ENCODE data around the gene SLC4A11.

The SLC4A11 gene

GRCh38 chr20:3258429-3258828 is 19.4 kb upstream of the SLC4A11 start:
- Mint-ChIP-seq H3K4me1 (ENCODE audit: low read depth in 2 of 2) (no peaks in the 10 kb centered on the region), H3K27ac (peak overlapping the region in 1 of 2 donors; percentile 69), H3K9me3 (no peaks in the 10 kb centered on the region), H3K4me3 (no peak overlapping the region), H3K27me3 (peaks cover 0 to 8% of the 10 kb centered on the region in 2 donors), H3K36me3 (ENCODE audit: insufficient read depth) (peaks cover 15% of the 10 kb centered on the region)
- no peak for ATAC-seq (replicated peaks)
- DNase-seq = no peak

- DNase-seq = no peak
- Mint-ChIP-seq H3K27ac (no peak overlapping the region), H3K27me3 (peaks cover 0 to 19% of the 10 kb centered on the region in 2 donors)
Observed at GRCh38 chr20:3255728-3256127, 16.7 kb upstream of the SLC4A11 start.

GRCh38 chr20:3251806-3252205 is 12.8 kb upstream of the SLC4A11 start:
- DNase-seq (no peak), ATAC-seq (replicated peaks) (no peak)
- Mint-ChIP-seq H3K4me3 (no peak overlapping the region), H3K36me3 (ENCODE audit: insufficient read depth) (no peaks in the 10 kb centered on the region), H3K9me3 (no peaks in the 10 kb centered on the region), H3K27me3 (peaks cover 10 to 53% of the 10 kb centered on the region in 2 donors), H3K27ac (no peak overlapping the region), H3K4me1 (ENCODE audit: low read depth in 2 of 2) (peaks cover 2 to 3% of the 10 kb centered on the region in 2 donors)

More at GRCh38 chr20:3255728-3256127, 16.7 kb upstream of the SLC4A11 start:
- Mint-ChIP-seq H3K9me3 (no peaks in the 10 kb centered on the region), H3K4me3 (no peak overlapping the region), H3K36me3 (ENCODE audit: insufficient read depth) (no peaks in the 10 kb centered on the region), H3K4me1 (ENCODE audit: low read depth in 2 of 2) (no peaks in the 10 kb centered on the region)
- no peak for ATAC-seq (replicated peaks)

- peaks cover 10 to 60% of the 10 kb centered on the region in 2 donors for H3K27me3 Mint-ChIP-seq
- DNase-seq (no peak), ATAC-seq (replicated peaks) (no peak)
- peak overlapping the region in 1 of 2 donors; percentile 32 for H3K4me3 Mint-ChIP-seq
- H3K36me3 Mint-ChIP-seq (ENCODE audit: insufficient read depth) = no peaks in the 10 kb centered on the region
- no peaks in the 10 kb centered on the region for H3K9me3 Mint-ChIP-seq
- peaks cover 2 to 3% of the 10 kb centered on the region in 2 donors for H3K4me1 Mint-ChIP-seq (ENCODE audit: low read depth in 2 of 2)
- H3K27ac Mint-ChIP-seq = no peak overlapping the region
Observed at GRCh38 chr20:3250091-3250504, 11.1 kb upstream of the SLC4A11 start.

DNA sequence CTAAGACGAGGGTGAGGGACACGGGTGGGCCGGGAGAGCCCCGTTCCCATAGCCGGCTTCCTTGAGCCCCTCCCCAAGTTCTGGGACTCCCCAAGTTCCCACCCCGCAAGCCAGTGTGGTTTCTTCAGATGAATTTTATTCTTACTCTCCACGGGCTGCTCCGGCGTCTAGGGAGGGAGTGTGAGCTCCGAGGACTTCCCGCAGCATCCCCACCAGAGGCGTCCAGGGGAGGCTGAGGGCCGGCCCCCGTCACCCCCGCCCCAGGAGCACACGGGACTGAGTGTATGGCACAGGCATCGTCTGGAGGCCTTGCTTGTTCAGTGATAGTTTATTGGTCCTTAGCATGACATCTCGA is 10.0 kb upstream of the SLC4A11 start:
- Mint-ChIP-seq H3K4me1 (ENCODE audit: low read depth in 2 of 2) (peaks cover 3 to 4% of the 10 kb centered on the region in 2 donors), H3K9me3 (no peaks in the 10 kb centered on the region), H3K27me3 (peaks cover 20 to 52% of the 10 kb centered on the region in 2 donors), H3K36me3 (ENCODE audit: insufficient read depth) (peaks cover 5% of the 10 kb centered on the region), H3K4me3 (peak overlapping the region; percentile 44), H3K27ac (no peak overlapping the region)
- ATAC-seq (replicated peaks) (peak; percentile 14), DNase-seq (no peak)

DNA sequence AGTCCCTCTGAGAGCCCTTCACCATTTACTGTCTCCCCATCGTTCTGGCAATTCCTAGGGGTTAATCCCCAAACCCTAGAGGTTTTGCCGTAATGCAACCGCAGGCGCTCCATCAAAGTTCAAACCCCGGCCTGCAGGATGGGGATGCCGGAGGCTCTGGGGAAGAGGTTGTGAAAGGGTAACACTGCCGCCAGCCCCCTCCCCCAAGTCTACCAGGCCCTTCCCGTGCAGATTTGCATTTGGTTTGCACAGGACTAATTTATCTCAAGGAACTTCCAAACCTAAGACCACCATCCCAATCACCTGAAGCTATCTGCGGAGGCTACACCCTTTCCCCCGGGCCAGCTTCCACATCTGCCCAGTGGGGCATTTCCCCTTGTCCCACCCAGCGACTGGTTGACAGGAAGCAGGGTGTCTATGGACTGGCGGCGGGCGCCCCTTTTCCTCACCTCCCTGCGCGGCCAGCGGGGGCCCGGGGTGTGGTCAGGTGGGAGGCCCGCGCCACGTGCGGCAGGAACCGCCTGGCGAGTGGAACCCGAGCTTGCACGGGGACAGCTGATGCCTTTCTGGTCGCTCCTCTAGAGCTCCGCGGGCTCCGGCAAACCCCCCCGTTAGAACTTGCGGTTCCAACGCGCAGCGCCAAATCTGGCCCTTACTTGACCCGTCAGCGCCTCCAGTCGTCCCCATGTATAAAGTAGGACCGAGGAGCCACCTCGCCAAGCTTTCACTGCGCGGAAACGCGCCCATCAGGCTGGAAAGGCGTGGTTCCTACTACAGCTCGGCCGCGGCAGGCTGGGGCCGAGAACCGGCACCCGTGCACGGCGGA is 9.4 kb upstream of the SLC4A11 start:
- H3K27ac Mint-ChIP-seq = no peak overlapping the region
- ATAC-seq (replicated peaks) = peak; percentile 37
- peaks cover 3 to 4% of the 10 kb centered on the region in 2 donors for H3K4me1 Mint-ChIP-seq (ENCODE audit: low read depth in 2 of 2)
- H3K36me3 Mint-ChIP-seq (ENCODE audit: insufficient read depth) = peaks cover 5% of the 10 kb centered on the region
- H3K9me3 Mint-ChIP-seq = no peaks in the 10 kb centered on the region
- H3K27me3 Mint-ChIP-seq = peaks cover 20 to 52% of the 10 kb centered on the region in 2 donors
- no peak for DNase-seq
- peak overlapping the region; percentile 44 for H3K4me3 Mint-ChIP-seq

DNA sequence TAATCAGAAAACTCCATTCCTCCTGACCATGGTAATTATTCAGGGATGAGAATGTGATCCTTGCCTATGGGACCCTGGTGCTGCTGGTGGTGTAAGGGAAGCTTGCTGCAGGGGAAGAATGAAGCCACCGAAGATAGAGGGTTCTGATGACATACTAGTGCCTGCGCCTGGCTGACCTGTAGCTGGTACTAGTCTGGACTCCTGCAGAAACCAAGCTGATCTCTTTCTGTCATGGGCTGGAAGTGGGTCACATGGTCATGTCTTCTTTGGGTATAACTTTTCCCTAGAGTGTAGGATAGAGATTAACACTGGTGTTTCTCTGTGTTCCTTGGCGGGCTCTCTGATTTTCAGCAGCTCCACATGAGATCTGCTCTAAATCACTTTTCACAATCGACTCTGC is 8.6 kb upstream of the SLC4A11 start:
- no peak for DNase-seq
- peaks cover 3 to 4% of the 10 kb centered on the region in 2 donors for H3K4me1 Mint-ChIP-seq (ENCODE audit: low read depth in 2 of 2)

DNA sequence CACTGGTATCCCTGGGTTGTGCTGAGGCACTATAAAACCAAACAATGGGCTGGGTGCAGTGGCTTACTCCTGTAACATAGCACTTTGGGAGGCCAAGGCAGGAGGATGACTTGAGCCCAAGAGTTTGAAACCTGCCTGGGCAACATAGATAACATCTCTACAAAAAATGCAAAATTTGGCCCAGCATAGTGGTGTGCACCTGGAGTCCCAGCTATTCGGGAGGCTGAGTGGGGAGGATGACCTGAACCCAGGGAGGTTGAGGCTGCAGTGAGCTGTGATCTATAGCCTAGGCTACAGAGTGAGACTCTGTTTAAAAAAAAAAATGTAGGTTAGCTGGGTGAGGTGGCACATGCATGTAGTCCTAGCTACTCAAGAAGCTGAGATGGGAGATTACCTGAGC is 7.7 kb upstream of the SLC4A11 start:
- H3K27ac Mint-ChIP-seq = no peak overlapping the region
- DNase-seq = no peak
- H3K4me3 Mint-ChIP-seq = no peak overlapping the region
- peaks cover 20 to 45% of the 10 kb centered on the region in 2 donors for H3K27me3 Mint-ChIP-seq
- ATAC-seq (replicated peaks) = no peak
- peaks cover 3 to 4% of the 10 kb centered on the region in 2 donors for H3K4me1 Mint-ChIP-seq (ENCODE audit: low read depth in 2 of 2)
- H3K36me3 Mint-ChIP-seq (ENCODE audit: insufficient read depth) = peaks cover 5% of the 10 kb centered on the region
- H3K9me3 Mint-ChIP-seq = no peaks in the 10 kb centered on the region

More for the DNA sequence above, 8.6 kb upstream of the SLC4A11 start:
- Mint-ChIP-seq H3K9me3 (no peaks in the 10 kb centered on the region), H3K36me3 (ENCODE audit: insufficient read depth) (peaks cover 5% of the 10 kb centered on the region), H3K27ac (no peak overlapping the region), H3K4me3 (no peak overlapping the region), H3K27me3 (peaks cover 20 to 50% of the 10 kb centered on the region in 2 donors)
- no peak for ATAC-seq (replicated peaks)

- DNase-seq (no peak), ATAC-seq (replicated peaks) (no peak)
- Mint-ChIP-seq H3K4me3 (no peak overlapping the region), H3K4me1 (ENCODE audit: low read depth in 2 of 2) (peaks cover 3 to 4% of the 10 kb centered on the region in 2 donors), H3K27ac (no peak overlapping the region), H3K36me3 (ENCODE audit: insufficient read depth) (peaks cover 5% of the 10 kb centered on the region), H3K9me3 (no peaks in the 10 kb centered on the region), H3K27me3 (peaks cover 20 to 54% of the 10 kb centered on the region in 2 donors)
Observed at GRCh38 chr20:3245711-3246110, 6.7 kb upstream of the SLC4A11 start.

DNA sequence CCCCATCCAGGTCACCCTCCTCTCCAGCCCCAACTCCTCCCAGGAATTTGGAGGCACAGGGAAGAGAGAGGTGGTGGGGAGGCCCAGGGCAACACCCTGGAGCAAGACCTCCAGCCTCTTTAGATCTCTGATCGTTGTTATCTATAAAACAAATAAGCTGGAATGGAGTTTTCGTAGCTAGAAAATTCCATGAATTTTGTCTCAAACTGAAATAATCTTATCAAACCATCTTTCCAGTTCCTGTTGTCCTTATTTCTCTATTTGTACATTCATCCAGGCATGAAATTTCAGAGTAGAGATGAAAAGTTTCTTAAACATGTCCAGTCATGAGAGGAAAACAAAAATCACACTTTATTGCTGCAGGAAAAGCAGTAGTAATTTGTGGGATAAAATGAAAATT is 6.2 kb upstream of the SLC4A11 start:
- DNase-seq (no peak), ATAC-seq (replicated peaks) (no peak)
- Mint-ChIP-seq H3K4me3 (no peak overlapping the region), H3K9me3 (no peaks in the 10 kb centered on the region), H3K36me3 (ENCODE audit: insufficient read depth) (peaks cover 5% of the 10 kb centered on the region), H3K4me1 (ENCODE audit: low read depth in 2 of 2) (peaks cover 3 to 4% of the 10 kb centered on the region in 2 donors), H3K27me3 (peaks cover 15 to 54% of the 10 kb centered on the region in 2 donors), H3K27ac (no peak overlapping the region)

- ATAC-seq (replicated peaks) (no peak), DNase-seq (no peak)
- Mint-ChIP-seq H3K9me3 (no peaks in the 10 kb centered on the region), H3K27ac (no peak overlapping the region), H3K4me1 (ENCODE audit: low read depth in 2 of 2) (peaks cover 5 to 9% of the 10 kb centered on the region in 2 donors), H3K27me3 (peaks cover 15 to 54% of the 10 kb centered on the region in 2 donors), H3K36me3 (ENCODE audit: insufficient read depth) (peaks cover 8% of the 10 kb centered on the region), H3K4me3 (no peak overlapping the region)
Observed at GRCh38 chr20:3244613-3245012, 5.6 kb upstream of the SLC4A11 start.

- Mint-ChIP-seq H3K27ac (no peak overlapping the region), H3K36me3 (ENCODE audit: insufficient read depth) (peaks cover 10% of the 10 kb centered on the region), H3K9me3 (no peaks in the 10 kb centered on the region), H3K27me3 (peaks cover 17 to 54% of the 10 kb centered on the region in 2 donors), H3K4me3 (no peak overlapping the region), H3K4me1 (ENCODE audit: low read depth in 2 of 2) (peaks cover 7 to 11% of the 10 kb centered on the region in 2 donors)
- ATAC-seq (replicated peaks) (no peak), DNase-seq (no peak)
Observed at GRCh38 chr20:3243718-3244358, 4.8 kb upstream of the SLC4A11 start.

GRCh38 chr20:3242172-3242692 is 3.2 kb upstream of the SLC4A11 start:
- Mint-ChIP-seq H3K27me3 (peaks cover 18 to 49% of the 10 kb centered on the region in 2 donors), H3K9me3 (no peaks in the 10 kb centered on the region), H3K4me1 (ENCODE audit: low read depth in 2 of 2) (peaks cover 7 to 13% of the 10 kb centered on the region in 2 donors), H3K27ac (no peak overlapping the region), H3K36me3 (ENCODE audit: insufficient read depth) (peaks cover 10% of the 10 kb centered on the region), H3K4me3 (no peak overlapping the region)
- ATAC-seq (replicated peaks) = no peak
- no peak for DNase-seq
